Peyer's patch (tissue), 4 donors: ENCODE results near the gene TTI1. TPM values are rescaled to one million over a fixed set of nuclear protein-coding genes. Genes with fewer than 3 reads are reported as not detected.
A peak's percentile ranks its signal among the peaks of the same experiment; 100 is the strongest.

Experiments used
- DNase-seq, 3 donors: peaks; one replicate each; pipeline ENCODE4 v3.0.0-alpha.2; 2017 to 2019
- H3K27ac ChIP-seq, 4 donors: fragments of 200-600 bp; sonication (generic); one replicate each; pipeline ENCODE4 v1.5.1; 2016 to 2019
- H3K27me3 ChIP-seq, 2 donors: fragments of 200-600 bp; sonication (generic); one replicate each; pipeline ENCODE4 v1.5.1; 2019
- H3K36me3 ChIP-seq, 3 donors: fragments of 200-600 bp; sonication (generic); one replicate each; pipeline ENCODE4 v1.5.1; 2016 to 2019
- H3K4me1 ChIP-seq, 4 donors: fragments of 200-600 bp; sonication (generic); one replicate each; pipeline ENCODE4 v1.5.1; 2016 to 2019
- H3K4me3 ChIP-seq, 4 donors: fragments of 200-600 bp; sonication (generic); 1 replicate in 3 of 4; 2 replicates in 1 of 4; pipeline ENCODE4 v1.5.1; 2016 to 2019; ENCODE audit warnings: mild to moderate bottlenecking in 1 of 4
- H3K9me3 ChIP-seq, 4 donors: fragments of 200-600 bp; sonication (generic); one replicate each; pipeline ENCODE4 v1.5.1; 2016 to 2019; ENCODE audit warnings: mild to moderate bottlenecking in 1 of 4
- POLR2A ChIP-seq, 2 donors: fragments of 450-650 bp; IDR thresholded peaks; one replicate each; pipeline ENCODE4 v1.5.1; 2017; ENCODE audit warnings: antibody characterized with exemption in 2 of 2, mild to moderate bottlenecking in 2 of 2, moderate library complexity in 2 of 2
- total RNA-seq, 4 donors: library from RNA; depleted of rRNA; stranded (reverse); fragments of >200 nt; gene quantifications; one replicate each; pipeline ENCODE4 v1.1.0, GENCODE V29; 2016
- TF ChIP-seq, protein P1 (sequence below), 6 experiments: fragments of 450-650 bp in 4 of 6; fragments of 200-600 bp in 2 of 6; sonication (generic) in 1 of 6; IDR thresholded peaks; one replicate each; pipeline ENCODE4 v1.5.1; 2017 to 2019; ENCODE audit warnings: antibody characterized with exemption in 6 of 6, mild to moderate bottlenecking in 3 of 6, moderate library complexity in 1 of 6

TTI1 gene
- total RNA-seq, 4 donors from 2014 or later: 9.3 to 34.7 (median 14.8) TPM

DNA sequence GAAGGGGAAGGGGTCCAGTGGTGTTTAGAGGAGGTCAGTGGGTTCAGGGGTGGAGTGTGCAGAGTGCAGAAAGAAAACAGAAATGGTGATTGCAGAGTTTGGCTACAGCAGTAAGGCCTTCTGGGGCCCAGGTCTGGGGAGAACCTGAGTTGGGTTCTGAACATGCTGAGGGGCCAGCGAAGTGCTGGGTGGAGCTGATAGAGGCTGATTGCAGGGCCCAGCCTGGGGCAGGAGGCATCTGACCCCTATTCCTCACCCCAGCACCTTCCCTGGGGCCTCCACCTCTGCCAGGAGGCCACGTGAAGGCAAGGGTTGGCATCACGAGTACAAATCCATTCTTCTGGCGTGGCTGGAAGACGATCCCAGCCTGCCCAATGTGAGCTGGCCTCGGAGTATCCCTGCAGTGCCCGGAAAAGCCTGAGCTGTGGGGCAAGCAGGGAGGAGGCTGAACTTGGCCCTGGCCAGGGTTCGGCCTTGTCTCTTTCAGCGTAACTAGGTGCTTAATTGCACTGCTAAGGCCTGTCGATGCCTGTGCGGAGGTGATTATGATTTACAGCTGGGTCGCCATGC is 95.0 kb downstream of the TTI1 start:
- Histone ChIP-seq H3K36me3 (no peaks in the 10 kb centered on the region), H3K27ac (no peak overlapping the region), H3K4me1 (no peaks in the 10 kb centered on the region), H3K4me3 (no peak overlapping the region), H3K27me3 (no peaks in the 10 kb centered on the region), H3K9me3 (no peaks in the 10 kb centered on the region)
- no peak for TF ChIP-seq POLR2A (IDR thresholded peaks at IDR 0.05)
- TF ChIP-seq, protein P1, sequence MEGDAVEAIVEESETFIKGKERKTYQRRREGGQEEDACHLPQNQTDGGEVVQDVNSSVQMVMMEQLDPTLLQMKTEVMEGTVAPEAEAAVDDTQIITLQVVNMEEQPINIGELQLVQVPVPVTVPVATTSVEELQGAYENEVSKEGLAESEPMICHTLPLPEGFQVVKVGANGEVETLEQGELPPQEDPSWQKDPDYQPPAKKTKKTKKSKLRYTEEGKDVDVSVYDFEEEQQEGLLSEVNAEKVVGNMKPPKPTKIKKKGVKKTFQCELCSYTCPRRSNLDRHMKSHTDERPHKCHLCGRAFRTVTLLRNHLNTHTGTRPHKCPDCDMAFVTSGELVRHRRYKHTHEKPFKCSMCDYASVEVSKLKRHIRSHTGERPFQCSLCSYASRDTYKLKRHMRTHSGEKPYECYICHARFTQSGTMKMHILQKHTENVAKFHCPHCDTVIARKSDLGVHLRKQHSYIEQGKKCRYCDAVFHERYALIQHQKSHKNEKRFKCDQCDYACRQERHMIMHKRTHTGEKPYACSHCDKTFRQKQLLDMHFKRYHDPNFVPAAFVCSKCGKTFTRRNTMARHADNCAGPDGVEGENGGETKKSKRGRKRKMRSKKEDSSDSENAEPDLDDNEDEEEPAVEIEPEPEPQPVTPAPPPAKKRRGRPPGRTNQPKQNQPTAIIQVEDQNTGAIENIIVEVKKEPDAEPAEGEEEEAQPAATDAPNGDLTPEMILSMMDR (IDR thresholded peaks at IDR 0.05): no peak
- peak in 1 of 3 donors; percentile 32 for DNase-seq

DNA sequence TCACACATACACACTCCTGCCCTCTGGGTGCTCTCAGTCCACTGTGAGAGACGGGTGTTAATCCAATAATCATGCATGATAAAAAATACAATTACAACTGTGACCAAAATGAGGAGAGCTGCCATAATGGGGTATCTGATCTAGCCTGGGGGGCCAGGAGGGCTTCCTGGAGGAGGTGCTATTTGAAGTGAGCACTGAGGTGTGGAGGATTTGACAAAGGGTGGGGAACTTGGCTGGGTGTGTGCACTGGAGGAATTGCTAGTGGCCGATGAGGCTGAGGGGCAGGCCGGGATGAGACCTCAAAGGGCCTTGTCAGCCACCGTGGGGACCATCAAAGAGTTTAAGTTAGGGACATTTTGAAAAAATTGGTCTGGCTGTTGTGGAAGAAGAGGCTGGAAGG is 95.6 kb downstream of the TTI1 start:
- no peak for TF ChIP-seq POLR2A (IDR thresholded peaks at IDR 0.05)
- TF ChIP-seq, protein P1 (IDR thresholded peaks at IDR 0.05): no peak
- H3K36me3 ChIP-seq: no peaks in the 10 kb centered on the region
- H3K27me3 ChIP-seq: no peaks in the 10 kb centered on the region
- H3K27ac ChIP-seq: no peak overlapping the region
- no peaks in the 10 kb centered on the region for H3K4me1 ChIP-seq
- DNase-seq: no peak
- H3K4me3 ChIP-seq: no peak overlapping the region
- no peaks in the 10 kb centered on the region for H3K9me3 ChIP-seq

DNA sequence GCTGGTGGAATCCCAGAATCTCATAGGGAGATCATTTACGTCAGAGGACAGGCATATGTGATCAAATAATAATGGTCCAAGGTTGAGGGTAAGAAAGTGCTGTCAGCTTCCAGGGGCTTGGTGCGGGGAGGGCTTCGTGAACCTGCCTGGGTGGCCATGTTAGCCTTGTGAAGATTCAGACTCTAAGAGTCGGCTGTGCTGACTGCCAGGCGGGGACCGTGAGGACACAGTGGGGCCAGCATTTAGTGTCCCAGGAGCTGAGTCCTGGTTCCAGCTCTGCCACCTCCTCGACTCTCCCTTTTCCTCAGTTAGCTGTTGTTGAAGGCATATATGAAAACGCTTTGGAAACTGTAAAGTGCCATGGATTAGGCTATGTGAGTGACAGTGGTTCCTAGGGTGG is 96.8 kb downstream of the TTI1 start:
- no peaks in the 10 kb centered on the region for H3K4me1 ChIP-seq
- H3K27ac ChIP-seq: no peak overlapping the region
- no peaks in the 10 kb centered on the region for H3K9me3 ChIP-seq
- DNase-seq: no peak
- no peak for TF ChIP-seq POLR2A (IDR thresholded peaks at IDR 0.05)
- H3K4me3 ChIP-seq: no peak overlapping the region
- H3K27me3 ChIP-seq: no peaks in the 10 kb centered on the region
- no peaks in the 10 kb centered on the region for H3K36me3 ChIP-seq

DNA sequence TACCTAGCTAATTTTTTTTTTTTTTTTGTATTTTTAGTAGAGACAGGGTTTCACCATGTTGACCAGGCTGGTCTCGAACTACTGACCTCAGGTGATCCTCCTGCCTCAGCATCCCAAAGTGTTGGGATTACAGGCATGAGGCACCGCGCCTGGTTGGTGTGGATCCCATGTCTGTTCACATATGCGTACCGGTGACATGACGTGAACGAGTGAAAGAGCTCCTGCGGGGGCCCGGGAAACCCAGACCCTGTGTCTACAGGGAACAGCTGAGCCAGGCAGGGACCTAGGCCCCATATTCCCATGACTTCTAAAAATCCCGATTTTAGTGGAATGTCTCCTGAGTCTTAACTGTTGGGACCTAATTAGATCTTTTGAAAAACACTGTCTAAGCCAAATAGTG is 97.2 kb downstream of the TTI1 start:
- no peak for TF ChIP-seq POLR2A (IDR thresholded peaks at IDR 0.05)
- TF ChIP-seq, protein P1 (IDR thresholded peaks at IDR 0.05): no peak
- DNase-seq: no peak
- no peaks in the 10 kb centered on the region for H3K4me1 ChIP-seq
- no peak overlapping the region for H3K27ac ChIP-seq
- H3K36me3 ChIP-seq: no peaks in the 10 kb centered on the region
- no peaks in the 10 kb centered on the region for H3K27me3 ChIP-seq
- no peaks in the 10 kb centered on the region for H3K9me3 ChIP-seq
- H3K4me3 ChIP-seq: no peak overlapping the region

DNA sequence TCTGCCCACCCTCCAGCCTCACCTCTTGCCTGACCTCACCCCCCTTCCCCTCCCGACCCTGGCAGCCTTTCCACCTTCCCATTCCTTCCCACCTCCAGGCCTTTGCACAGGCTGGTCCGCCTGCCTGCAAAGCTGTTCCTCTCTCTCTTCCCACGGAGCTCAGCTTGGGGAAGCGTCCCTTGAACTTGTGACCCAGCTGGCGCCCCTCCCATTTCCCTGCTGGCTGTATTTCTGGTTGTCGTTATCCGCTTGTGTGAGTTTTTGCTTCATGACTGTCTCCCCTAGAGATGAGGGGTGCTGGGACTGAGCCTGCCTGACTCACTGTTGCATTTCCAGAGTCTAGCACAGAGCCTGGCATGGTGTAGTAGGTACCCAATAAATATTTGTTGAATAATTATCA is 97.8 kb downstream of the TTI1 start:
- TF ChIP-seq, protein P1 (IDR thresholded peaks at IDR 0.05): no peak
- no peak for TF ChIP-seq POLR2A (IDR thresholded peaks at IDR 0.05)
- H3K27me3 ChIP-seq: no peaks in the 10 kb centered on the region
- no peaks in the 10 kb centered on the region for H3K36me3 ChIP-seq
- no peak overlapping the region for H3K4me3 ChIP-seq
- DNase-seq: peak in 1 of 3 donors; percentile 43
- no peak overlapping the region for H3K27ac ChIP-seq
- H3K4me1 ChIP-seq: no peaks in the 10 kb centered on the region
- H3K9me3 ChIP-seq: no peaks in the 10 kb centered on the region

DNA sequence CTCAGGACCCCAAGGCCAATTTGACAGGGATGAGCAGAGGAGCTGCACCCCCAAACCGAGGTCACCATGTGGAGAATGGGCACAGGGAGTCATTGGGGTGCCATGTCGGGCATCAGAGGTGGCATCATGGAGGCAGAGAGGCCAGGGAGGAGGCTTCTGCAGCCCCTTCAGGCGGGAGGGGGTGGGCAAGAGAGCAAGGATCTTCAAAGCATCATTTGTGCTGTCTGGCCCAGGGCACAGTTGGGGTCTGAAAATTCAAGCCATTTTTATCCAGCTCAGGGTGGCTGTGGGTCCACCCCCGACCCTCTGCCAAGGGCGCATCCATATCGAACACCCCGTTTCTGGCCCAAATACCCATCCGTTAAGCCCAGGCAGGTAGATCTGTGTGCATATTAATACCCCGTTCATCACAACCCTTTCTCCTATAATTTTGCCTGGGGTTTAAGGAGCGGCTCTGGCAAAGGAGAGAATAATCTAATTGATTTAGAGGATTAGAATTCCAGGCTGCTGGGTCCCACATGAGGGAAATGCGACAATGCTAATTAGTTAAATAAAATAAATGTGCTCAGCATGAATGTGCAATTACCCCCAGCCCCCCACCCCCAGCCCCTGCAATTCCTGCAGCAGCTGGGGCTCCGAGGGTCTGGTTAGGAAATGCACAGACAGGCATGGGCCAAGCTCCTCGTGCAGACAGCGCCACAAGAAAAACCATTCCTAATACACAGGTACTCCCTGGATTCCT is 98.5 kb downstream of the TTI1 start:
- Histone ChIP-seq H3K4me1 (no peaks in the 10 kb centered on the region), H3K27me3 (no peaks in the 10 kb centered on the region), H3K4me3 (no peak overlapping the region), H3K36me3 (no peaks in the 10 kb centered on the region), H3K27ac (no peak overlapping the region), H3K9me3 (no peaks in the 10 kb centered on the region)
- TF ChIP-seq, protein P1 (IDR thresholded peaks at IDR 0.05): no peak
- no peak for TF ChIP-seq POLR2A (IDR thresholded peaks at IDR 0.05)
- DNase-seq: no peak
